NB4 (cell line): ENCODE data around the gene SLCO4A1.

Source experiments
- CTCF ChIP-seq: IDR thresholded peaks from one replicate; pipeline ENCODE4 v1.5.1; 2012; ENCODE audit warnings: low read depth, low read length
- POLR2A ChIP-seq: IDR thresholded peaks from 2 replicates; pipeline ENCODE4 v1.6.1; 2011; ENCODE audit warnings: mild to moderate bottlenecking; ENCODE audit not compliant: insufficient read length; ENCODE audit errors: extremely low read depth

DNA sequence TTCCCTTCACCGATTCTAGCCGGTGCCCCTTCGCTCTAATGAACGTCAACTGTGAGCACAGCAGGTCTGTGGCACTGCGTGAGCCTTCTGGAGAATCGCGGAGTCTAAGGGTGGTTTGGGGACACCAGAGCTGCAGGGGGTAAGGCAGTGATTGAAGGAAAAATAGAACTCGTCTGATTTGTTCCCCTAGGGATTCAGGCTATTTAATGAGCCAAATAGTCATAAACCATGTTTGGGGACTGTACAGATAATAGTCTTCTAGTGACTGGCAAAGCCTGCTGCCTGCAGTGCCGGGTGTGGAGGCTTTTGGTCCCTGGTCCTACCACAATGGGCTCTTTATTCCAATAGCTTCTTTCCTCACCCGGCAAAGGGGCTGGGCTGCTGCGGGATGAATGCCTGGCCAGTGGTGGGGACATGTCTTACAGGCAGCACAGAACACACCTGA is 55.2 kb downstream of the SLCO4A1 start:
- TF ChIP-seq CTCF (no peak), POLR2A (no peak)
